GM19467 (cell line): ENCODE results near the gene ACSM2B.
"Not testable (repeated sequence)": the region's sequence is repeated elsewhere in the genome, so short reads cannot be mapped to it uniquely, and the experiment has no call there.

Experiments
- ATAC-seq: cut with Tn5 transposase; IDR thresholded peaks from one replicate; pipeline ENCODE4 v1.9.1; 2021; ENCODE audit warnings: mild to moderate bottlenecking, moderate library complexity; ENCODE audit not compliant: unreplicated experiment

The ACSM2B gene

GRCh38 chr16:20538687-20539086 is 37.5 kb downstream of the ACSM2B start:
- ATAC-seq: no peak

- ATAC-seq: no peak
Measured at GRCh38 chr16:20538181-20538580, 38.0 kb downstream of the ACSM2B start.

DNA sequence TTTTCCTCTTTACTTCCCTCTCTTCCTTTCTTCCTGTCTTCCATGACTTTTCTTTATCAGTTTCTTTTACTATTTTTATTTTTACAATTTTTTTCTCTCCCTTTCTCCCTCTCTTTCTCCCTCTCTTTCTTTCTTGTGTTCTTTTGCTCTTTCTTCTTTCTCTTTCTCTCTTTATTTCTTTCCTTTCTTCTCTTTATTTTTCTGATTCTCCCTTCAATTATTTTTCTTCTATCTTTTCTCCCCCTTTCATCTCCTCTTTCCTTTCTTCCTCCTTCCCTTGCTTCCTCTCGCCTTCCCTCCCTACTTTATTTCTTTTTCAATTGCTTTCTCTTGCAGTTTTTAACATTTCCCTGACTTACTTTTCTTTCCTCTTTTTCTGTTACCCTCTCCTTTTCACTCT is 39.5 kb downstream of the ACSM2B start:
- ATAC-seq: not testable (repeated sequence)

DNA sequence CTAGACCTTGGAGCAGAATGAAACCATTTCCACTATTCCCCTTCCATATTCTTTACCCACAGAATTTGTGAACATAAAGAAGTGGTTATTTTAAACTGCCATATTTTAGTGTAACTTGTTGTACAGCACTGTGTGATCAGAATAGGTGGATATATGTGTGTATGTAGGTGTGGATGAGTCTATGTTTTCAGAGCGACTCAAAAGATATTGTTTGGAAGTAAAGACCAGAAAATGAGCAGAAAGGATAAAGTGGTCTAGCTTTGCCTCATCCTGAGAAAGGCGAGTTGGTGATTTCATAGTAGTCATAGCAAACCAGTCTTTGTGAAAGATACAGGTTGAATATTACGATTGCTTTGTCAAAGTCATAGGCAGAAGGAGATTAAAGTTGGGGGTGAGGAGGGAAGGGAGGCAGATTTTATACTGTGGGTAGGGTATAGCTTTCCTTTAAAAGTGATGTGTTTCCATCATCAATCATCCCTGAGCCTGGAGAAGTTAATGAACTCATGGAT is 43.8 kb downstream of the ACSM2B start:
- not testable (repeated sequence) for ATAC-seq

DNA sequence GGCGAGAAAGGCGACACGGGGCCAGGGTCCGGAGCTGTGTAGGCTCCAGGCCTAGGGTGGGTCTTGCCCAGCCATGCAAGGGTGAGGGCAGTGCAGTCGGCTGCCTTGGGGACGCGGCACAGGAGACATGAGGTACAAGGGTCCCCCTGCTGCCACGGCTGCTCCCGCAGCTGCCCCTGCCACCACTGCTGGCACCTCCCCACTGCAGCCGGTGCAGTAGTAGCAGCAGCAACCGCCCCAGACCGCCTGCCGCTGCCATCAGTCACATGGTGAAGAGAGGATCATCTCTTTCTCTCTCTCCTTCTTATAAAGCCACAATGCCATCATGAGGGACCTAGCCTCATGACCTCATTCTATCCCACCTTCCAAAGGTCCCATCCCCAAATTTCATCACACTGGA is 44.4 kb downstream of the ACSM2B start:
- ATAC-seq: not testable (repeated sequence)

DNA sequence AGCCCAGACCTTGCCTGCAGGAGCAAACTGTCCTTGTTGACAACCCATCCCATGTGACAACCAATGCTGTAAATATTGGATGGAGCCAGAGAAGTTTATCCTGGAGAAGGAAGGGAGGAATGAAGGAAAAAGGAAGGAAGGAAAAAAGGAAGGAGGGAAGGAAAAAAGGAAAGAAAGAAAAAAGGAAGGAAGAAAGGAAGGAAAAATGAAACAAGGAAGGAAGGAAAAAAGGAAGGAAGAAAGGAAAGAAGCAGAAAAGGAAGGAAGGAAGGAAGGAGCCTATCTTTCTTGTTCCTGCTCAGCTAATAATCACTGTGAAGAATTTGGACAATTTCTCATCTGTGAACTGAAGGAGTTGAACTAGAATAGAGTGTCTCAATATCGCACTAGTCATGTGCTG is 56.1 kb downstream of the ACSM2B start:
- no peak for ATAC-seq

DNA sequence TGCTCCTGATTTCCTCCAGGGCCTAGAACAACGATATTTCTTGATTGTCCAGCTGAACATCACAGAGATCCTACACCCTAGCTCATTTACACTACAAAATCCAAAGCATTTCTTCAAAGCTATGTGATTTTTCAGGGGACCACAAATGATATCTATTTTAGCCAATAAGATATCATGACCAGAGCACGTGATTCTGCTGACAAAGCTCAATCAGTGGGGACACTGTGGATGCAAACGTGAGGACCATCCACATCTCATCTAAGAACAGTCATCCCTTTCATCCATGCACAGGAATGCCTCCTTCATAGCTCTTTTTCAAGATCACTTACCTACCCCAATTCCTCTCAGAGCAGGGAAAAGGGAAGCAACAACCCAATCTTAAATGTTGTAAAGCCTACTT is 56.9 kb downstream of the ACSM2B start:
- ATAC-seq: no peak

- ATAC-seq: no peak
Measured at GRCh38 chr16:20517149-20517548, 59.0 kb downstream of the ACSM2B start.

DNA sequence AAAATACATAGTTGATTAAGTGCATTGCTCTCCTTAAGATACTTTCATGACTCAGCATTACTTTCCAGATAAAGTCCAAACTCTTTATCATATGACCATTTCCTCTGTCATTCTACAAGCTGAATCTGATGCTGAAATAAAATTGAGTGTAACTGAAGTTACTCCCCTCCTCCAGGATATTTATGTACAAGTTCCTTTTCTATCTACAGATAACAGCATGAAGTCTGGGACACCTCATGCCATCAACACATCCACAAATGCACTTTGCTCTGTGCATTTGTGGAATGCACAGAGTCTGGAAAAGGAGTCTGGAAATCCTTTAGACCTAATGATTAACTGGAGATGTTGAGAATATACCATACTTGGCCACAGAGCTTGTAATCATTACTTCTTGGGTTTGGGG is 60.5 kb downstream of the ACSM2B start:
- no peak for ATAC-seq

DNA sequence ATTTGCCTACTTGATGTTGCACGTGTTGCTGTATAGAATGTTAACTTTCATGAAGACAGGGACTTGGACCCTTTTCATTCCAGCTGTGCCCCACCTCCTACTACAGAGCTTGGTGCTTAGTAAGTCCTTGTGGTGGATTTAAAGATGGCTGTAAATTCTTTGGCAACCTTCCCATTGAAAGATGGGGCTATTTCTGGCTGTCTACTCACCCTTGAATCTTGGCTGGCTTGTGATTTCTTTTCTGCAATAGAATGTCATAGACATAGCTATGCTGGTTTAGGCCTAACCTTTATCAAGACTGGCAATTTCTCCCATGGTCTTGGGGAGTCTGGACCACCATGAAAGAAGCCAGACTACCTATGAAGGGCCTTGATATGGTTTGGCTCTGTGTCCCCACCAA is 65.8 kb downstream of the ACSM2B start:
- ATAC-seq: no peak

DNA sequence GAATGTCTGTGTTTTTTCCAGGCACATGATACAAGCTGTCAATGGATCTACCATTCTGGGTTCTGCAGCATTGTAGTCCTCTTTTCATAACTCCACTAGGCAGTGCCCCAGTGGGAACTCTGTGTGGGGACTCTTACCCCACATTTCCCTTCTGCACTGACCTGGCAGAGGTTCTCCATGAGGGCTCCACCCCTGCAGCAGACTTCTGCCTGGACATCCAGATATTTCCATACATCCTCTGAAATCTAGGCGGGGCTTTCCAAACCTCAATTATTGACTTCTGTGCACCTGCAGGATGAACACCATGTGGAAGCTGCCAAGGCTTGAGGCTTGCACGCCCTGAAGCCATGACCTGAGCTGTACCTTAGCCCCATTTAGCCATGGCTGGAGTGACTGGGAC is 68.9 kb downstream of the ACSM2B start:
- no peak for ATAC-seq

GRCh38 chr16:20504418-20504817 is 71.7 kb downstream of the ACSM2B start:
- ATAC-seq: no peak

DNA sequence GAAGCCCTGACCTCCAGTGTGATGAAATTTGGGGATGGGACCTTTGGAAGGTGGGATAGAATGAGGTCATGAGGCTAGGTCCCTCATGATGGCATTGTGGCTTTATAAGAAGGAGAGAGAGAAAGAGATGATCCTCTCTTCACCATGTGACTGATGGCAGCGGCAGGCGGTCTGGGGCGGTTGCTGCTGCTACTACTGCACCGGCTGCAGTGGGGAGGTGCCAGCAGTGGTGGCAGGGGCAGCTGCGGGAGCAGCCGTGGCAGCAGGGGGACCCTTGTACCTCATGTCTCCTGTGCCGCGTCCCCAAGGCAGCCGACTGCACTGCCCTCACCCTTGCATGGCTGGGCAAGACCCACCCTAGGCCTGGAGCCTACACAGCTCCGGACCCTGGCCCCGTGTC is 84.7 kb downstream of the ACSM2B start:
- ATAC-seq: not testable (repeated sequence)

DNA sequence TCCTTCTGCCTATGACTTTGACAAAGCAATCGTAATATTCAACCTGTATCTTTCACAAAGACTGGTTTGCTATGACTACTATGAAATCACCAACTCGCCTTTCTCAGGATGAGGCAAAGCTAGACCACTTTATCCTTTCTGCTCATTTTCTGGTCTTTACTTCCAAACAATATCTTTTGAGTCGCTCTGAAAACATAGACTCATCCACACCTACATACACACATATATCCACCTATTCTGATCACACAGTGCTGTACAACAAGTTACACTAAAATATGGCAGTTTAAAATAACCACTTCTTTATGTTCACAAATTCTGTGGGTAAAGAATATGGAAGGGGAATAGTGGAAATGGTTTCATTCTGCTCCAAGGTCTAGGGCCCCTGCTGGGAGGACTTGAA is 85.2 kb downstream of the ACSM2B start:
- not testable (repeated sequence) for ATAC-seq
